ENCODE results near the gene LTBP2. TPM values are rescaled to one million over a fixed set of nuclear protein-coding genes. Genes with fewer than 3 reads are reported as not detected.

The LTBP2 gene
- total and polyA plus RNA-seq, 2 of the 13 experiments (the other 11 are each of a cell fraction or from before 2014, with no cell fraction given) = 0.20 to 0.41 TPM

- in situ Hi-C loops (cut with HindIII; ENCODE audit: extremely low pct_ligation_motif_present, low pct_unique_long_range_greater_than_20kb) (no loop called here), intact Hi-C loops (cut with micrococcal nuclease; ENCODE audit: unreplicated experiment) (no loop called here)
- H3K27ac ChIP-seq (ENCODE audit: extremely low read length, insufficient read depth, low read length) = no peak overlapping the region
- H3K36me3 ChIP-seq (replicated peaks in 1 of 2; ENCODE audit: control insufficient read depth in 1 of 2, insufficient read depth in 2 of 2, low read length in 2 of 2) = no peaks in the 10 kb centered on the region
- BruUV-seq (replicated peaks) = no TSS peak
- no peaks in the 10 kb centered on the region for H3K9me3 ChIP-seq (ENCODE audit: low read length)
- WGBS (ENCODE audit: low lambda C conversion rate) = 28% methylated on average over 3 of the region's 5 CpGs
- peaks cover 33% of the 10 kb centered on the region for H3K4me1 ChIP-seq (ENCODE audit: insufficient read depth, low read length)
- DNase-seq (ENCODE audit: low spot score) = no peak
- FAIRE-seq = no peak
- H2AFZ ChIP-seq (ENCODE audit: low read length) = no peak overlapping the region
- ChIA-PET POLR2A (no interaction called here), CTCF (ENCODE audit: low intra/inter-chr PET ratio, low total read pairs) (no interaction called here)
- H3K4me2 ChIP-seq (ENCODE audit: low read depth, low read length) = peak overlapping the region; percentile 61
- ATAC-seq = peak; percentile 55
- H3K79me2 ChIP-seq (ENCODE audit: insufficient read depth, low read length) = no peaks in the 10 kb centered on the region
- H4K20me1 ChIP-seq (ENCODE audit: insufficient read depth, low read length) = no peaks in the 10 kb centered on the region
- H3K4me3 ChIP-seq (replicated peaks in 1 of 3; ENCODE audit: insufficient read depth in 1 of 3, low read depth in 2 of 3, low read length in 3 of 3) = peak overlapping the region in 1 of 3 experiments; percentile 46; a peak in 1 of 6 replicates
- H3K9ac ChIP-seq (ENCODE audit: insufficient read depth, low read depth, low read length) = no peak overlapping the region
- 0 out of 5 replicates have a peak, but pooled peaks cover 0 to 1% of the 10 kb centered on the region in 2 experiments for H3K27me3 ChIP-seq (ENCODE audit: control insufficient read depth in 1 of 2, insufficient read depth in 2 of 2, low read length in 2 of 2)
- no peak for TF ChIP-seq ZNF704 (CRISPR knock-in tag; IDR thresholded peaks at IDR 0.05; ENCODE audit: borderline replicate concordance)
- no peak for TF ChIP-seq ZNF12 (CRISPR knock-in tag; IDR thresholded peaks at IDR 0.05)
- TF ChIP-seq ZNF674 (CRISPR knock-in tag; IDR thresholded peaks at IDR 0.05; ENCODE audit: low read depth) = no peak
- TF ChIP-seq, protein P1, sequence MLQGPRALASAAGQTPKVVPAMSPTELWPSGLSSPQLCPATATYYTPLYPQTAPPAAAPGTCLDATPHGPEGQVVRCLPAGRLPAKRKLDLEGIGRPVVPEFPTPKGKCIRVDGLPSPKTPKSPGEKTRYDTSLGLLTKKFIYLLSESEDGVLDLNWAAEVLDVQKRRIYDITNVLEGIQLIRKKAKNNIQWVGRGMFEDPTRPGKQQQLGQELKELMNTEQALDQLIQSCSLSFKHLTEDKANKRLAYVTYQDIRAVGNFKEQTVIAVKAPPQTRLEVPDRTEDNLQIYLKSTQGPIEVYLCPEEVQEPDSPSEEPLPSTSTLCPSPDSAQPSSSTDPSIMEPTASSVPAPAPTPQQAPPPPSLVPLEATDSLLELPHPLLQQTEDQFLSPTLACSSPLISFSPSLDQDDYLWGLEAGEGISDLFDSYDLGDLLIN (CRISPR knock-in tag; IDR thresholded peaks at IDR 0.05; ENCODE audit: borderline replicate concordance) = no peak
- TF ChIP-seq GZF1 (CRISPR knock-in tag; IDR thresholded peaks at IDR 0.05) = no peak
- 0 out of 2 replicates have a peak, but pooled peaks have one; percentile 13 for TF ChIP-seq ZNF350 (CRISPR knock-in tag; IDR thresholded peaks at IDR 0.05; ENCODE audit: borderline replicate concordance, low read depth)
- TF ChIP-seq FOXP4 (CRISPR knock-in tag; IDR thresholded peaks at IDR 0.05) = no peak
- TF ChIP-seq, protein P2, sequence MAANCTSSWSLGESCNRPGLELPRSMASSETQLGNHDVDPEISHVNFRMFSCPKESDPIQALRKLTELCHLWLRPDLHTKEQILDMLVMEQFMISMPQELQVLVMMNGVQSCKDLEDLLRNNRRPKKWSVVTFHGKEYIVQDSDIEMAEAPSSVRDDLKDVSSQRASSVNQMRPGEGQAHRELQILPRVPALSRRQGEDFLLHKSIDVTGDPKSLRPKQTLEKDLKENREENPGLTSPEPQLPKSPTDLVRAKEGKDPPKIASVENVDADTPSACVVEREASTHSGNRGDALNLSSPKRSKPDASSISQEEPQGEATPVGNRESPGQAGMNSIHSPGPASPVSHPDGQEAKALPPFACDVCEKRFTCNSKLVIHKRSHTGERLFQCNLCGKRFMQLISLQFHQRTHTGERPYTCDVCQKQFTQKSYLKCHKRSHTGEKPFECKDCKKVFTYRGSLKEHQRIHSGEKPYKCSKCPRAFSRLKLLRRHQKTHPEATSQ (CRISPR knock-in tag; IDR thresholded peaks at IDR 0.05; ENCODE audit: borderline replicate concordance) = no peak
- no peak for TF ChIP-seq HOXA3 (CRISPR knock-in tag; IDR thresholded peaks at IDR 0.05)
- peak; percentile 19; the same call in 1 of the 2 replicates for TF ChIP-seq ZNF687 (CRISPR knock-in tag; IDR thresholded peaks at IDR 0.05)
- TF ChIP-seq TFE3 (CRISPR knock-in tag; IDR thresholded peaks at IDR 0.05) = no peak
- TF ChIP-seq AKAP8 (CRISPR knock-in tag; IDR thresholded peaks at IDR 0.05) = no peak
- TF ChIP-seq WIZ (CRISPR knock-in tag; IDR thresholded peaks at IDR 0.05) = no peak
Measured at GRCh38 chr14:74594606-74595005, 17.4 kb downstream of the LTBP2 start.

Measured in HepG2 (cell line).